Ovary (tissue), 3 donors: ENCODE measurements around the gene SLC11A1.

Experiments used
- CTCF ChIP-seq, 3 donors: fragments of 450-650 bp in 2 of 3; fragments of 200-600 bp in 1 of 3; IDR thresholded peaks; one replicate each; pipeline versions ENCODE4 v1.5.1 to v1.8.0; 2016 to 2022; ENCODE audit warnings: antibody characterized with exemption in 3 of 3, mild to moderate bottlenecking in 1 of 3
- EP300 ChIP-seq: sonication (generic); formaldehyde crosslinking; IDR thresholded peaks from one replicate; pipeline ENCODE4 v1.6.1; 2017; ENCODE audit warnings: antibody characterized with exemption
- POLR2A ChIP-seq: fragments of 450-650 bp; IDR thresholded peaks from one replicate; pipeline ENCODE4 v1.6.1; 2017; ENCODE audit warnings: antibody characterized with exemption, mild to moderate bottlenecking, moderate library complexity
- donor health status: DM: no; HTN: no; CAD: no.

GRCh38 chr2:218428846-218429558 is 46.9 kb downstream of the SLC11A1 start:
- no peak for TF ChIP-seq CTCF (IDR thresholded peaks at IDR 0.05)
- TF ChIP-seq POLR2A, result no peak
- no peak for TF ChIP-seq EP300
